Inflammatory macrophage (primary cell): ENCODE results near the gene TRAF4.
"Not testable (repeated sequence)": the region's sequence is repeated elsewhere in the genome, so short reads cannot be mapped to it uniquely, and the experiment has no call there.

Experiments
- DNase-seq, 2 donors: peaks; one replicate each; pipeline ENCODE4 v3.0.0-alpha.2; 2020 to 2022

Gene TRAF4

GRCh38 chr17:28792877-28793661 lies 49.3 kb downstream of the TRAF4 start:
- peak; percentile 48 to 61 for DNase-seq

- not testable (repeated sequence) for DNase-seq
These were observed 51.1 kb downstream of the TRAF4 start for GRCh38 chr17:28794846-28795441.

- DNase-seq, result no peak
These were observed 52.3 kb downstream of the TRAF4 start for GRCh38 chr17:28796062-28796461.
